ENCODE results near the gene CASKIN2. TPM values are rescaled to one million over a fixed set of nuclear protein-coding genes. Genes with fewer than 3 reads are reported as not detected.
A peak's percentile ranks its signal among the peaks of the same experiment; 100 is the strongest.

The CASKIN2 gene
- total RNA-seq, 3 donors from 2014 or later: 27.8 to 44.5 (median 33.8) TPM

DNA sequence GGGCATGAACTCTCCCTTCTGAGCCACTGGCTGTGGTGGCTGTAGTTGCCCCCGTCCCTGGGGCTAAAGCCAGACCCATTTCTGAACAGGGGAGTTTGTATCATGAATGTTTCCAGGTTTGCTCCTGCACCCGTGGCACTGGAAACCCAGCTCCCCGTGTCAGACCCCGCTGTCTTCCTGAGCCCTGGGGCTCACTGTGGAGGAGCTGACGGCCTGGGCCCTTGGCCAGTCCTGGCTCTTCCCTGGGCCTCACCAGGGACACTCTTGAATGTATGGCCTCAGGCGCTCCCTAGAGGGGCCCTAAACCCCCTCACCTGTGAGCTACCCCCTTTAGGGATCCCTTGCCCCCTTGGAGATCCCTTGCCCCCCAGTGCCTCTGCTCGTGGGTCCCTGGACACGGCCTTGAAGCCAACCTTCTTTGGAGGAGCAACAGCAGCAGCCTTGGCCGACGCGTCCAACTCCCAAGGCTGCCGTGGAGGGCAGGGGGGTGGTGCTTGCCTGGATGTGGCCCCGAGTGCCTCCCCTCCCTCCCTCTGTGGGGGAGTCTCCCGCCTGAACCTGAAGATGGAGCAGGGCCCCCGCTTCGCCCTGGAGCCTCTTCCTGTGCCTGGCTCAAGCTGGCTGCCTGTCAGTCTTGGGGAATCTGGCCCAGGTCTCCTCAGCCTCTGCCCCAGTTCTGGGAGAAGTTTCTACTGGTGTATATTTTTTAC lies 15.9 kb downstream of the CASKIN2 start:
- Histone ChIP-seq H3K9me3 (no peaks in the 10 kb centered on the region), H3K36me3 (ENCODE audit: low read depth) (no peaks in the 10 kb centered on the region), H3K4me3 (no peak overlapping the region), H3K4me1 (ENCODE audit: low read depth) (no peaks in the 10 kb centered on the region)
- intact Hi-C loops (cut with DNase I, micrococcal nuclease): no loop called here
- TF ChIP-seq, protein P1, sequence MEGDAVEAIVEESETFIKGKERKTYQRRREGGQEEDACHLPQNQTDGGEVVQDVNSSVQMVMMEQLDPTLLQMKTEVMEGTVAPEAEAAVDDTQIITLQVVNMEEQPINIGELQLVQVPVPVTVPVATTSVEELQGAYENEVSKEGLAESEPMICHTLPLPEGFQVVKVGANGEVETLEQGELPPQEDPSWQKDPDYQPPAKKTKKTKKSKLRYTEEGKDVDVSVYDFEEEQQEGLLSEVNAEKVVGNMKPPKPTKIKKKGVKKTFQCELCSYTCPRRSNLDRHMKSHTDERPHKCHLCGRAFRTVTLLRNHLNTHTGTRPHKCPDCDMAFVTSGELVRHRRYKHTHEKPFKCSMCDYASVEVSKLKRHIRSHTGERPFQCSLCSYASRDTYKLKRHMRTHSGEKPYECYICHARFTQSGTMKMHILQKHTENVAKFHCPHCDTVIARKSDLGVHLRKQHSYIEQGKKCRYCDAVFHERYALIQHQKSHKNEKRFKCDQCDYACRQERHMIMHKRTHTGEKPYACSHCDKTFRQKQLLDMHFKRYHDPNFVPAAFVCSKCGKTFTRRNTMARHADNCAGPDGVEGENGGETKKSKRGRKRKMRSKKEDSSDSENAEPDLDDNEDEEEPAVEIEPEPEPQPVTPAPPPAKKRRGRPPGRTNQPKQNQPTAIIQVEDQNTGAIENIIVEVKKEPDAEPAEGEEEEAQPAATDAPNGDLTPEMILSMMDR (IDR thresholded peaks at IDR 0.05): no peak
- no peak for DNase-seq
- no peak for ATAC-seq

DNA sequence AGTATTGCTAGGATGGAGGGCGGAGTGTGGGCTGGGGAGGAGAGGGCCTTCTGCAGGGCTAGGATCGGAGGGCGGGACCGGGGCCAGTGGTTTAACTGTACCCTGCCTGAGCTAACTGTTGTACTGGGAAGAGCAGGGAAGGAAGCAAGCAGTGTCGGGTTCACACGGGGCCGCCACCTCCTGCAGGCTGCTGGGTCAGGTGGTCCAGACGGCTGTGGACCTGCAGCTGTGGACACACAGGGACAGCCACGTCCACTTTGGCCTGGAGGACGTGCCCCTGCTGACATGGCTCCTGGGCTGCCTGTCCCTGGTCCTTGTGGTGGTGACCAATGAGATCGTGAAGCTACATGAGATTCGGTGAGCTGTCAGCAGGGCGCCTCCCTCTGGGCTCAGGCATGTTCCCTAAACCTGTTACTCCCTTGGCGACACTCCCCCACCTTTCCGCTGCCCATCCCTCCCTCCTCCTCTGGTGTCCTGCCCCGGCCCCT lies 16.6 kb downstream of the CASKIN2 start:
- Histone ChIP-seq H3K4me3 (no peak overlapping the region), H3K9me3 (no peaks in the 10 kb centered on the region), H3K36me3 (ENCODE audit: low read depth) (no peaks in the 10 kb centered on the region), H3K4me1 (ENCODE audit: low read depth) (no peaks in the 10 kb centered on the region)
- DNase-seq (no peak), ATAC-seq (peak; percentile 8)
- TF ChIP-seq, protein P1 (IDR thresholded peaks at IDR 0.05): no peak
- intact Hi-C loops (cut with DNase I, micrococcal nuclease): no loop called here

DNA sequence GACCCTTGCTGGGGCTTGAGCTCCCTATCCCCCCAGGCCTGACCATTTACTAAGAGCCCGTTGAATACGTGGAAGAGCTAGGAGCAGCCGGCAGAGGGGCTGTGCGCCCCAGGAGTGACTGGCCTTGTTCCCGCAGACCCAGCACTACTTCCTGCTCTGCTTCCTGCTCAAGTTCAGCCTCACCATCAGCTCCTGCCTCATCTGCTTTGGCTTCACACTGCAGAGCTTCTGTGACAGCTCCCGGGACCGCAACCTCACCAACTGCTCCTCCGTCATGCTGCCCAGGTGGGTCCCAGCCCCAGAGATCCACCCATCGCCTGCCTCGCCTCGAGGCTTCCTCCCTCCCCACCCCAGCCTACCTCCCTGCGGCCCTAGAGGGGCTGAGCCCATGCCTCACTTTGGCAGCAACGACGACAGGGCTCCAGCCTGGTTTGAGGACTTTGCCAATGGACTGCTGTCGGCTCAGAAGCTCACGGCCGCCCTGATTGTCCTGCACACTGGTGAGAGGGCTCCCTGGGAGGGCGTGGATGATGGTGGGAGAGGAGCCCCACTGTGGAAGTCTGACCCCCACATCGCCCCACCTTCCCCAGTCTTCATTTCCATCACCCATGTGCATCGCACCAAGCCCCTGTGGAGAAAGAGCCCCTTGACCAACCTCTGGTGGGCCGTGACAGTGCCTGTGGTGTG lies 17.2 kb downstream of the CASKIN2 start:
- TF ChIP-seq, protein P1 (IDR thresholded peaks at IDR 0.05): no peak
- DNase-seq: no peak
- H3K4me3 ChIP-seq: no peak overlapping the region
- ATAC-seq: no peak
- intact Hi-C loops (cut with DNase I, micrococcal nuclease): no loop called here
- no peaks in the 10 kb centered on the region for H3K9me3 ChIP-seq
- H3K36me3 ChIP-seq (ENCODE audit: low read depth): no peaks in the 10 kb centered on the region
- H3K4me1 ChIP-seq (ENCODE audit: low read depth): no peaks in the 10 kb centered on the region

DNA sequence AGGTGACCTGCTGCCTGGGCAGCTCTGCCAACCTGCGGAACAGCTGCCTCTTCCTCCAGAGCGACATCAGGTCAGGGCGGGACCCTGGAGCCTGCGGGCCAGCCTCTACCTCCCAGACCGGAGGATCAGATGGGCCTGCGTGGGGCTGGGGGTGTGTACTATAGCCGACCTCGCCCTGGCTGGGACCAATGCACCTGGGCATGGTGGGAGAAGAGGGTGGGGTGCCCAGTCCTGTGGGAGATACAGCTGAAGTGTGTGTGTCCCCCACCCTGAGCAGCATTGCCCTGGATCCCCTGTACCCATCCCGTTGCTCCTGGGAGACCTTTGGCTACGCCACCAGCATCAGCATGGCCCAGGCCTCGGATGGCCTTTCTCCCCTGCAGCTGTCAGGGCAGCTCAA lies 19.3 kb downstream of the CASKIN2 start:
- Histone ChIP-seq H3K36me3 (ENCODE audit: low read depth) (no peaks in the 10 kb centered on the region), H3K4me1 (ENCODE audit: low read depth) (no peaks in the 10 kb centered on the region), H3K4me3 (no peak overlapping the region), H3K9me3 (no peaks in the 10 kb centered on the region)
- intact Hi-C loops (cut with DNase I, micrococcal nuclease): no loop called here
- DNase-seq (peak in 1 of 3 donors; percentile 39), ATAC-seq (no peak)
- TF ChIP-seq, protein P1 (IDR thresholded peaks at IDR 0.05): no peak

DNA sequence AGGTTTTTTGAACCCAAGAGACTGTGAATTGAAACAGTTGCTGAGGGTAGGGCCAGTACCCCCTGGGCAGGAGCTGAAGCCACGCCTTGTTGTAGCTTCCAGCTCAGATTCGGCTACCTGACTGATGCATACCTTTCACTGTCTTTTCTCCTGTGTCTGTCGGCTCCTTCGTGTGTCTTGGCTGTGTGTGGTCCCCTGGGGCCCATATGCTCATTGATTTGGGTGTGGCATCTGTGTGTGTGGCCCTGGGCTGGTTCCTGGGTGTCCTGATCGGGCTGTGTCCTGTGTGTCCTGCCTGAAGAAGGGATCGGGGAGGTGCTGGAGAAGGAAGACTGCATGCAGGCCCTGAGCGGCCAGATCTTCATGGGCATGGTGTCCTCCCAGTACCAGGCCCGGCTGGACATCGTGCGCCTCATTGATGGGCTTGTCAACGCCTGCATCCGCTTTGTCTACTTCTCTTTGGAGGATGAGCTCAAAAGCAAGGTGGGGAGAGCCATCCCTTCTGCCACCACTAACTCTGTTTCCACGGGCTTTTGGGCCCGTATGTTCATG lies 20.9 kb downstream of the CASKIN2 start:
- TF ChIP-seq, protein P1 (IDR thresholded peaks at IDR 0.05): no peak
- no peak for ATAC-seq

More for the DNA sequence above, 20.9 kb downstream of the CASKIN2 start:
- Histone ChIP-seq H3K4me1 (ENCODE audit: low read depth) (peaks cover 7% of the 10 kb centered on the region), H3K9me3 (no peaks in the 10 kb centered on the region), H3K4me3 (no peak overlapping the region), H3K36me3 (ENCODE audit: low read depth) (no peaks in the 10 kb centered on the region)
- intact Hi-C loops (cut with DNase I, micrococcal nuclease): no loop called here
- no peak for DNase-seq
